SK-N-SH treated with all-trans-retinoic acid at 6 μM for 48 hours (cell line): Measurements from ENCODE around the gene PIN4.

Source experiments
- ATAC-seq: fragments of 200-7000 bp; cut with Tn5 transposase; 3 replicates; pipeline ENCODE4 v1.9.1; 2020; ENCODE audit warnings: mild to moderate bottlenecking, moderate library complexity
- ARNTL ChIP-seq: fragments of 450-650 bp; formaldehyde crosslinking; IDR thresholded peaks from 2 replicates; pipeline ENCODE4 v1.5.0; 2020; ENCODE audit warnings: low read depth, mild to moderate bottlenecking, moderate library complexity, borderline replicate concordance
- BACH2 ChIP-seq: fragments of 250-450 bp; sonication (Bioruptor Pico); IDR thresholded peaks from 2 replicates; pipeline ENCODE4 v1.9.0; 2021; ENCODE audit warnings: mild to moderate bottlenecking, borderline replicate concordance
- CSDC2 ChIP-seq: fragments of 250-450 bp; sonication (Bioruptor Pico); IDR thresholded peaks from 2 replicates; pipeline ENCODE4 v1.5.0; 2020; ENCODE audit warnings: mild to moderate bottlenecking, moderate library complexity
- CSRNP3 ChIP-seq: fragments of 250-450 bp; sonication (Bioruptor Pico); IDR thresholded peaks from 2 replicates; pipeline ENCODE4 v1.5.1; 2021; ENCODE audit warnings: mild to moderate bottlenecking, moderate library complexity
- ESRRG ChIP-seq: fragments of 250-450 bp; sonication (Bioruptor Pico); IDR thresholded peaks from 2 replicates; pipeline ENCODE4 v1.6.1; 2021; ENCODE audit warnings: mild to moderate bottlenecking
- GLIS3 ChIP-seq: fragments of 250-450 bp; sonication (Bioruptor Pico); IDR thresholded peaks from 2 replicates; pipeline ENCODE4 v1.5.0; 2020; ENCODE audit warnings: mild to moderate bottlenecking, moderate library complexity
- POU6F1 ChIP-seq: fragments of 250-450 bp; sonication (Bioruptor Pico); IDR thresholded peaks from 2 replicates; pipeline ENCODE4 v1.8.0; 2021; ENCODE audit warnings: low read depth, mild to moderate bottlenecking, moderate library complexity, borderline replicate concordance
- PPARA ChIP-seq: fragments of 250-450 bp; sonication (Bioruptor Pico); IDR thresholded peaks from 2 replicates; pipeline ENCODE4 v1.5.0; 2020; ENCODE audit warnings: mild to moderate bottlenecking, borderline replicate concordance
- RARB ChIP-seq: fragments of 250-450 bp; sonication (Bioruptor Pico); IDR thresholded peaks from 2 replicates; pipeline ENCODE4 v1.8.0; 2021; ENCODE audit warnings: mild to moderate bottlenecking, moderate library complexity
- SNAI2 ChIP-seq: fragments of 250-450 bp; sonication (Bioruptor Pico); IDR thresholded peaks from 2 replicates; pipeline ENCODE4 v1.5.0; 2020; ENCODE audit warnings: mild to moderate bottlenecking, moderate library complexity
- TCF4 ChIP-seq: fragments of 250-450 bp; sonication (Bioruptor Pico); IDR thresholded peaks from 2 replicates; pipeline ENCODE4 v1.8.0; 2021; ENCODE audit warnings: mild to moderate bottlenecking, moderate library complexity, borderline replicate concordance
- TOX ChIP-seq: fragments of 250-450 bp; sonication (Bioruptor Pico); IDR thresholded peaks from 2 replicates; pipeline ENCODE4 v1.8.0; 2021; ENCODE audit warnings: mild to moderate bottlenecking, moderate library complexity, borderline replicate concordance
- TSHZ2 ChIP-seq: fragments of 250-450 bp; sonication (Bioruptor Pico); IDR thresholded peaks from 2 replicates; pipeline ENCODE4 v1.5.0; 2020; ENCODE audit warnings: mild to moderate bottlenecking, moderate library complexity
- ZC3H10 ChIP-seq: fragments of 250-450 bp; sonication (Bioruptor Pico); IDR thresholded peaks from 2 replicates; pipeline ENCODE4 v1.5.1; 2021; ENCODE audit warnings: mild to moderate bottlenecking, moderate library complexity
- ZFP3 ChIP-seq: fragments of 250-450 bp; sonication (Bioruptor Pico); IDR thresholded peaks from 2 replicates; pipeline ENCODE4 v1.5.0; 2020; ENCODE audit warnings: mild to moderate bottlenecking, moderate library complexity
- ZFP30 ChIP-seq: fragments of 450-650 bp; formaldehyde crosslinking; IDR thresholded peaks from 2 replicates; pipeline ENCODE4 v1.5.0; 2022; ENCODE audit warnings: mild to moderate bottlenecking, moderate library complexity
- ZNF565 ChIP-seq: fragments of 450-650 bp; formaldehyde crosslinking; conservative IDR thresholded peaks from 2 replicates; pipeline ENCODE4 v1.5.0; 2020; ENCODE audit warnings: low read depth, mild to moderate bottlenecking, moderate library complexity
- ZNF70 ChIP-seq: fragments of 450-650 bp; formaldehyde crosslinking; IDR thresholded peaks from 2 replicates; pipeline ENCODE4 v1.5.0; 2020; ENCODE audit warnings: mild to moderate bottlenecking, moderate library complexity
- ZNF8 ChIP-seq: fragments of 450-650 bp; formaldehyde crosslinking; IDR thresholded peaks from 2 replicates; pipeline ENCODE4 v1.5.0; 2020; ENCODE audit warnings: mild to moderate bottlenecking, moderate library complexity

The PIN4 gene

GRCh38 chrX:72141372-72142004 lies 40.1 kb upstream of the PIN4 start (continued):
- no peak for TF ChIP-seq RARB (CRISPR knock-in tag)
- no peak for TF ChIP-seq GLIS3 (CRISPR knock-in tag)
- no peak for TF ChIP-seq PPARA (CRISPR knock-in tag)
- no peak for TF ChIP-seq ZC3H10 (CRISPR knock-in tag)

GRCh38 chrX:72142094-72142793 lies 39.3 kb upstream of the PIN4 start:
- no peak for ATAC-seq
- TF ChIP-seq ZFP3 (CRISPR knock-in tag) = no peak
- no peak for TF ChIP-seq GLIS3 (CRISPR knock-in tag)
- no peak for TF ChIP-seq SNAI2 (CRISPR knock-in tag)
- TF ChIP-seq CSDC2 = no peak
- no peak for TF ChIP-seq POU6F1 (CRISPR knock-in tag)
- TF ChIP-seq TSHZ2 (CRISPR knock-in tag) = no peak
- no peak for TF ChIP-seq ZNF8 (CRISPR knock-in tag)
- TF ChIP-seq TCF4 = no peak
- no peak for TF ChIP-seq ZNF70 (CRISPR knock-in tag)
- TF ChIP-seq CSRNP3 = no peak
- TF ChIP-seq ZNF565 = no peak
- no peak for TF ChIP-seq BACH2 (CRISPR knock-in tag)
- TF ChIP-seq, all 23 proteins: peak for 0

GRCh38 chrX:72142794-72143608 lies 38.6 kb upstream of the PIN4 start:
- no peak for ATAC-seq
- TF ChIP-seq SNAI2 (CRISPR knock-in tag) (no peak), ESRRG (CRISPR knock-in tag) (no peak), CSDC2 (no peak), TSHZ2 (CRISPR knock-in tag) (no peak), PPARA (CRISPR knock-in tag) (no peak)
- TF ChIP-seq, all 23 proteins: peak for 0

- no peak for ATAC-seq
- no peak for TF ChIP-seq CSDC2
- TF ChIP-seq ZFP30 = no peak
- no peak for TF ChIP-seq ARNTL (CRISPR knock-in tag)
- TF ChIP-seq CSRNP3 = no peak
- no peak for TF ChIP-seq GLIS3 (CRISPR knock-in tag)
- TF ChIP-seq TSHZ2 (CRISPR knock-in tag) = no peak
- no peak for TF ChIP-seq TOX (CRISPR knock-in tag)
Measured at GRCh38 chrX:72143609-72143907, 38.0 kb upstream of the PIN4 start.
